ENCODE measurements around the gene ZNHIT6.

Gene ZNHIT6

GRCh38 chr1:85638412-85638811, 69.8 kb downstream of the ZNHIT6 start:
- H3K4me3 ChIP-seq (ENCODE audit: low read depth, low read length) = no peak overlapping the region
- no peaks in the 10 kb centered on the region for H3K27me3 ChIP-seq (ENCODE audit: control insufficient read depth, insufficient read depth, low read length)
- H3K9me3 ChIP-seq (ENCODE audit: control insufficient read depth, insufficient read depth, low read length) = no peaks in the 10 kb centered on the region
- no peaks in the 10 kb centered on the region for H3K36me3 ChIP-seq (ENCODE audit: control insufficient read depth, insufficient read depth, low read length)
- no peaks in the 10 kb centered on the region for H3K4me1 ChIP-seq (ENCODE audit: control insufficient read depth, insufficient read depth, low read length)
- no peak overlapping the region for H3K9ac ChIP-seq (ENCODE audit: low read depth, low read length)

- no peaks in the 10 kb centered on the region for H3K36me3 ChIP-seq (ENCODE audit: control insufficient read depth, insufficient read depth, low read length)
- no peak overlapping the region for H3K4me3 ChIP-seq (ENCODE audit: low read depth, low read length)
- H3K9me3 ChIP-seq (ENCODE audit: control insufficient read depth, insufficient read depth, low read length) = no peaks in the 10 kb centered on the region
- H3K4me1 ChIP-seq (ENCODE audit: control insufficient read depth, insufficient read depth, low read length) = peaks cover 8% of the 10 kb centered on the region
- H3K27me3 ChIP-seq (ENCODE audit: control insufficient read depth, insufficient read depth, low read length) = no peaks in the 10 kb centered on the region
- H3K9ac ChIP-seq (ENCODE audit: low read depth, low read length) = no peak overlapping the region
Measured at GRCh38 chr1:85630493-85630892, 77.7 kb downstream of the ZNHIT6 start.

- Histone ChIP-seq H3K4me1 (ENCODE audit: control insufficient read depth, insufficient read depth, low read length) (peaks cover 8% of the 10 kb centered on the region), H3K9ac (ENCODE audit: low read depth, low read length) (no peak overlapping the region)
Measured at GRCh38 chr1:85629532-85629920, 78.7 kb downstream of the ZNHIT6 start.

GRCh38 chr1:85628791-85629531, 79.3 kb downstream of the ZNHIT6 start:
- H3K9me3 ChIP-seq (ENCODE audit: control insufficient read depth, insufficient read depth, low read length) = no peaks in the 10 kb centered on the region
- no peaks in the 10 kb centered on the region for H3K36me3 ChIP-seq (ENCODE audit: control insufficient read depth, insufficient read depth, low read length)
- H3K4me3 ChIP-seq (ENCODE audit: low read depth, low read length) = no peak overlapping the region
- H3K27me3 ChIP-seq (ENCODE audit: control insufficient read depth, insufficient read depth, low read length) = no peaks in the 10 kb centered on the region
- H3K4me1 ChIP-seq (ENCODE audit: control insufficient read depth, insufficient read depth, low read length) = peaks cover 8% of the 10 kb centered on the region
- no peak overlapping the region for H3K9ac ChIP-seq (ENCODE audit: low read depth, low read length)

More at GRCh38 chr1:85629532-85629920, 78.7 kb downstream of the ZNHIT6 start:
- no peaks in the 10 kb centered on the region for H3K9me3 ChIP-seq (ENCODE audit: control insufficient read depth, insufficient read depth, low read length)
- no peak overlapping the region for H3K4me3 ChIP-seq (ENCODE audit: low read depth, low read length)
- H3K36me3 ChIP-seq (ENCODE audit: control insufficient read depth, insufficient read depth, low read length) = no peaks in the 10 kb centered on the region
- H3K27me3 ChIP-seq (ENCODE audit: control insufficient read depth, insufficient read depth, low read length) = no peaks in the 10 kb centered on the region

GRCh38 chr1:85626818-85627217, 81.4 kb downstream of the ZNHIT6 start:
- peaks cover 5% of the 10 kb centered on the region for H3K9me3 ChIP-seq (ENCODE audit: control insufficient read depth, insufficient read depth, low read length)

GRCh38 chr1:85624361-85624760, 83.9 kb downstream of the ZNHIT6 start:
- Histone ChIP-seq H3K27me3 (ENCODE audit: control insufficient read depth, insufficient read depth, low read length) (no peaks in the 10 kb centered on the region), H3K4me1 (ENCODE audit: control insufficient read depth, insufficient read depth, low read length) (peaks cover 6% of the 10 kb centered on the region), H3K9ac (ENCODE audit: low read depth, low read length) (no peak overlapping the region), H3K9me3 (ENCODE audit: control insufficient read depth, insufficient read depth, low read length) (peaks cover 11% of the 10 kb centered on the region), H3K4me3 (ENCODE audit: low read depth, low read length) (no peak overlapping the region), H3K36me3 (ENCODE audit: control insufficient read depth, insufficient read depth, low read length) (no peaks in the 10 kb centered on the region)

More at GRCh38 chr1:85626818-85627217, 81.4 kb downstream of the ZNHIT6 start:
- Histone ChIP-seq H3K36me3 (ENCODE audit: control insufficient read depth, insufficient read depth, low read length) (no peaks in the 10 kb centered on the region), H3K27me3 (ENCODE audit: control insufficient read depth, insufficient read depth, low read length) (no peaks in the 10 kb centered on the region), H3K4me3 (ENCODE audit: low read depth, low read length) (no peak overlapping the region), H3K4me1 (ENCODE audit: control insufficient read depth, insufficient read depth, low read length) (peaks cover 8% of the 10 kb centered on the region), H3K9ac (ENCODE audit: low read depth, low read length) (no peak overlapping the region)

GRCh38 chr1:85623061-85623471, 85.2 kb downstream of the ZNHIT6 start:
- H3K4me3 ChIP-seq (ENCODE audit: low read depth, low read length) = no peak overlapping the region
- no peak overlapping the region for H3K9ac ChIP-seq (ENCODE audit: low read depth, low read length)
- no peaks in the 10 kb centered on the region for H3K4me1 ChIP-seq (ENCODE audit: control insufficient read depth, insufficient read depth, low read length)
- no peaks in the 10 kb centered on the region for H3K36me3 ChIP-seq (ENCODE audit: control insufficient read depth, insufficient read depth, low read length)
- no peaks in the 10 kb centered on the region for H3K27me3 ChIP-seq (ENCODE audit: control insufficient read depth, insufficient read depth, low read length)
- H3K9me3 ChIP-seq (ENCODE audit: control insufficient read depth, insufficient read depth, low read length) = peaks cover 11% of the 10 kb centered on the region

GRCh38 chr1:85621430-85621829, 86.8 kb downstream of the ZNHIT6 start:
- Histone ChIP-seq H3K27me3 (ENCODE audit: control insufficient read depth, insufficient read depth, low read length) (no peaks in the 10 kb centered on the region), H3K36me3 (ENCODE audit: control insufficient read depth, insufficient read depth, low read length) (no peaks in the 10 kb centered on the region), H3K4me3 (ENCODE audit: low read depth, low read length) (no peak overlapping the region), H3K9ac (ENCODE audit: low read depth, low read length) (no peak overlapping the region), H3K4me1 (ENCODE audit: control insufficient read depth, insufficient read depth, low read length) (no peaks in the 10 kb centered on the region), H3K9me3 (ENCODE audit: control insufficient read depth, insufficient read depth, low read length) (peaks cover 11% of the 10 kb centered on the region)

- H3K9ac ChIP-seq (ENCODE audit: low read depth, low read length) = no peak overlapping the region
- H3K27me3 ChIP-seq (ENCODE audit: control insufficient read depth, insufficient read depth, low read length) = no peaks in the 10 kb centered on the region
- H3K4me1 ChIP-seq (ENCODE audit: control insufficient read depth, insufficient read depth, low read length) = no peaks in the 10 kb centered on the region
- no peak overlapping the region for H3K4me3 ChIP-seq (ENCODE audit: low read depth, low read length)
- peaks cover 7% of the 10 kb centered on the region for H3K9me3 ChIP-seq (ENCODE audit: control insufficient read depth, insufficient read depth, low read length)
- no peaks in the 10 kb centered on the region for H3K36me3 ChIP-seq (ENCODE audit: control insufficient read depth, insufficient read depth, low read length)
Measured at GRCh38 chr1:85617633-85618100, 90.6 kb downstream of the ZNHIT6 start.

- H3K27me3 ChIP-seq (ENCODE audit: control insufficient read depth, insufficient read depth, low read length) = no peaks in the 10 kb centered on the region
- no peaks in the 10 kb centered on the region for H3K4me1 ChIP-seq (ENCODE audit: control insufficient read depth, insufficient read depth, low read length)
- peaks cover 6% of the 10 kb centered on the region for H3K9me3 ChIP-seq (ENCODE audit: control insufficient read depth, insufficient read depth, low read length)
- no peak overlapping the region for H3K4me3 ChIP-seq (ENCODE audit: low read depth, low read length)
- H3K9ac ChIP-seq (ENCODE audit: low read depth, low read length) = no peak overlapping the region
- H3K36me3 ChIP-seq (ENCODE audit: control insufficient read depth, insufficient read depth, low read length) = no peaks in the 10 kb centered on the region
Measured at GRCh38 chr1:85616736-85617135, 91.5 kb downstream of the ZNHIT6 start.

- Histone ChIP-seq H3K27me3 (ENCODE audit: control insufficient read depth, insufficient read depth, low read length) (no peaks in the 10 kb centered on the region), H3K9ac (ENCODE audit: low read depth, low read length) (no peak overlapping the region), H3K4me3 (ENCODE audit: low read depth, low read length) (no peak overlapping the region), H3K4me1 (ENCODE audit: control insufficient read depth, insufficient read depth, low read length) (no peaks in the 10 kb centered on the region), H3K36me3 (ENCODE audit: control insufficient read depth, insufficient read depth, low read length) (no peaks in the 10 kb centered on the region), H3K9me3 (ENCODE audit: control insufficient read depth, insufficient read depth, low read length) (peaks cover 2% of the 10 kb centered on the region)
Measured at GRCh38 chr1:85616364-85616705, 91.9 kb downstream of the ZNHIT6 start.

GRCh38 chr1:85615586-85616363, 92.5 kb downstream of the ZNHIT6 start:
- Histone ChIP-seq H3K4me3 (ENCODE audit: low read depth, low read length) (no peak overlapping the region), H3K9ac (ENCODE audit: low read depth, low read length) (no peak overlapping the region), H3K9me3 (ENCODE audit: control insufficient read depth, insufficient read depth, low read length) (no peaks in the 10 kb centered on the region), H3K27me3 (ENCODE audit: control insufficient read depth, insufficient read depth, low read length) (no peaks in the 10 kb centered on the region), H3K4me1 (ENCODE audit: control insufficient read depth, insufficient read depth, low read length) (no peaks in the 10 kb centered on the region), H3K36me3 (ENCODE audit: control insufficient read depth, insufficient read depth, low read length) (no peaks in the 10 kb centered on the region)
